Mesenchymal stem cell (in vitro differentiated cells and primary cell): ENCODE measurements around the gene S100A10.

Experiments used
- DNase-seq: peaks from one replicate; pipeline ENCODE4 v3.0.0-alpha.2; 2013
- H2AFZ ChIP-seq: one replicate; pipeline ENCODE4 v1.6.1; 2013; ENCODE audit warnings: low read depth, mild to moderate bottlenecking, control low read depth, inconsistent platforms, low read length, moderate library complexity
- H2AK5ac ChIP-seq: 2 replicates; pipeline ENCODE4 v1.6.1; 2013; ENCODE audit warnings: low read length, moderate library complexity, mild to moderate bottlenecking, inconsistent platforms; ENCODE audit not compliant: severe bottlenecking
- H2BK120ac ChIP-seq: one replicate; pipeline ENCODE4 v1.6.1; 2013; ENCODE audit warnings: low read depth, mild to moderate bottlenecking, inconsistent platforms, low read length, moderate library complexity
- H2BK12ac ChIP-seq, 2 experiments: one replicate each; pipeline ENCODE4 v1.6.1; 2013; ENCODE audit warnings: inconsistent platforms in 2 of 2, low read length in 2 of 2, mild to moderate bottlenecking in 2 of 2, moderate library complexity in 2 of 2, control low read depth in 1 of 2
- H2BK15ac ChIP-seq: one replicate; pipeline ENCODE4 v1.6.1; 2013; ENCODE audit warnings: mild to moderate bottlenecking, low read depth, inconsistent platforms; ENCODE audit not compliant: poor library complexity, severe bottlenecking
- H2BK5ac ChIP-seq: 2 replicates; pipeline ENCODE4 v1.6.1; 2013; ENCODE audit warnings: low read depth, mild to moderate bottlenecking, low read length, control low read depth, inconsistent platforms; ENCODE audit not compliant: poor library complexity, severe bottlenecking
- H3K14ac ChIP-seq, 2 experiments: one replicate each; pipeline ENCODE4 v1.6.1; 2013; ENCODE audit warnings: inconsistent platforms in 2 of 2, low read length in 2 of 2, control low read depth in 1 of 2, mild to moderate bottlenecking in 1 of 2, moderate library complexity in 1 of 2
- H3K18ac ChIP-seq, 2 experiments: one replicate each; pipeline ENCODE4 v1.6.1; 2013; ENCODE audit warnings: inconsistent platforms in 2 of 2, low read length in 2 of 2, control low read depth in 1 of 2, low read depth in 1 of 2, mild to moderate bottlenecking in 1 of 2
- H3K23ac ChIP-seq, 2 experiments: one replicate each; pipeline ENCODE4 v1.6.1; 2013; ENCODE audit warnings: inconsistent platforms in 2 of 2, low read length in 2 of 2, mild to moderate bottlenecking in 2 of 2, moderate library complexity in 2 of 2, control low read depth in 1 of 2
- H3K27ac ChIP-seq: 2 replicates; pipeline ENCODE4 v1.5.1; 2013; ENCODE audit warnings: mild to moderate bottlenecking, moderate library complexity, low read length, control low read depth, inconsistent platforms; ENCODE audit not compliant: poor library complexity, severe bottlenecking
- H3K27me3 ChIP-seq, 2 experiments: 2 replicates each; pipeline versions ENCODE4 v1.6.1 to v1.7.0; 2013; ENCODE audit warnings: low read length in 2 of 2, mild to moderate bottlenecking in 2 of 2, moderate library complexity in 2 of 2, control low read depth in 1 of 2, inconsistent platforms in 1 of 2; ENCODE audit not compliant: control insufficient read depth in 1 of 2, insufficient read depth in 1 of 2
- H3K36me3 ChIP-seq, 2 experiments: 2 replicates each; pipeline versions ENCODE4 v1.6.1 to v1.7.0; 2013; ENCODE audit warnings: low read length in 2 of 2, control low read depth in 1 of 2, inconsistent platforms in 1 of 2, low read depth in 1 of 2, mild to moderate bottlenecking in 1 of 2; ENCODE audit not compliant: insufficient read depth in 2 of 2, control insufficient read depth in 1 of 2
- H3K4ac ChIP-seq, 2 experiments: one replicate each; pipeline ENCODE4 v1.6.1; 2013; ENCODE audit warnings: inconsistent platforms in 2 of 2, low read length in 2 of 2, mild to moderate bottlenecking in 2 of 2, moderate library complexity in 2 of 2, control low read depth in 1 of 2, low read depth in 1 of 2
- H3K4me1 ChIP-seq: 2 replicates; pipeline ENCODE4 v1.6.1; 2013; ENCODE audit warnings: low read depth, low read length, control low read depth; ENCODE audit not compliant: control insufficient read depth, insufficient read depth
- H3K4me2 ChIP-seq: 2 replicates; pipeline ENCODE4 v1.6.1; 2013; ENCODE audit warnings: low read length, mild to moderate bottlenecking, inconsistent platforms; ENCODE audit not compliant: poor library complexity, severe bottlenecking
- H3K4me3 ChIP-seq, 2 experiments: 2 replicates each; pipeline versions ENCODE4 v1.5.1 to v1.7.0; 2013; ENCODE audit warnings: low read length in 2 of 2, mild to moderate bottlenecking in 2 of 2, control low read depth in 1 of 2, low read depth in 1 of 2; ENCODE audit not compliant: insufficient read depth in 1 of 2
- H3K79me1 ChIP-seq: replicated peaks from 2 replicates; pipeline ENCODE4 v1.6.1; 2013; ENCODE audit warnings: mild to moderate bottlenecking, control low read depth, low read length, inconsistent platforms; ENCODE audit not compliant: poor library complexity, severe bottlenecking
- H3K9ac ChIP-seq: 2 replicates; pipeline ENCODE4 v1.7.0; 2013; ENCODE audit warnings: mild to moderate bottlenecking, low read length, moderate library complexity
- H3K9me3 ChIP-seq: 2 replicates; pipeline ENCODE4 v1.7.0; 2013; ENCODE audit warnings: mild to moderate bottlenecking, low read length; ENCODE audit not compliant: control insufficient read depth
- H4K8ac ChIP-seq: one replicate; pipeline ENCODE4 v1.6.1; 2013; ENCODE audit warnings: inconsistent platforms, mild to moderate bottlenecking, low read length, moderate library complexity
- H4K91ac ChIP-seq: one replicate; pipeline ENCODE4 v1.6.1; 2013; ENCODE audit warnings: mild to moderate bottlenecking, low read length, inconsistent platforms
- WGBS: methylation state at CpG from one replicate; pipeline ENCODE4 v1.1.7; 2013; ENCODE audit warnings: mixed read lengths; 5-methylcytosine and 5-hydroxymethylcytosine counted together

Gene S100A10

GRCh38 chr1:151958959-151959358 lies 34.7 kb downstream of the S100A10 start:
- Histone ChIP-seq H3K23ac (no peak overlapping the region), H3K4ac (no peak overlapping the region), H3K79me1 (no peaks in the 10 kb centered on the region), H2AFZ (no peak overlapping the region), H2BK120ac (no peak overlapping the region), H4K91ac (no peak overlapping the region), H4K8ac (no peak overlapping the region), H3K4me2 (no peak overlapping the region), H2BK5ac (no peak overlapping the region), H3K18ac (no peak overlapping the region), H2AK5ac (no peak overlapping the region), H3K4me1 (no peaks in the 10 kb centered on the region), H3K9ac (no peak overlapping the region), H2BK12ac (no peak overlapping the region), H3K14ac (no peak overlapping the region), H3K4me3 (no peak overlapping the region), H3K27me3 (no peaks in the 10 kb centered on the region), H3K27ac (no peak overlapping the region), H3K36me3 (no peaks in the 10 kb centered on the region), H3K9me3 (no peaks in the 10 kb centered on the region), H2BK15ac (no peak overlapping the region)
- no peak for DNase-seq
- 98% methylated on average over 2 of the region's 2 CpGs for WGBS

- Histone ChIP-seq H3K4ac (no peak overlapping the region), H2BK12ac (no peak overlapping the region), H2BK120ac (no peak overlapping the region), H3K4me3 (no peak overlapping the region), H3K79me1 (no peaks in the 10 kb centered on the region), H3K4me2 (no peak overlapping the region), H2AK5ac (no peak overlapping the region), H3K18ac (no peak overlapping the region), H2BK15ac (no peak overlapping the region), H2AFZ (no peak overlapping the region), H4K91ac (no peak overlapping the region), H3K23ac (no peak overlapping the region), H3K4me1 (peaks cover 1% of the 10 kb centered on the region), H4K8ac (no peak overlapping the region), H3K9ac (no peak overlapping the region), H2BK5ac (no peak overlapping the region), H3K27me3 (no peaks in the 10 kb centered on the region), H3K27ac (no peak overlapping the region), H3K36me3 (no peaks in the 10 kb centered on the region), H3K9me3 (no peaks in the 10 kb centered on the region), H3K14ac (no peak overlapping the region)
- WGBS, result 58% methylated on average over 1 of the region's 3 CpGs
- no peak for DNase-seq
These were observed 36.6 kb downstream of the S100A10 start for GRCh38 chr1:151956957-151957497.

GRCh38 chr1:151953409-151954094 lies 40.1 kb downstream of the S100A10 start:
- Histone ChIP-seq H3K27ac (no peak overlapping the region), H3K9ac (no peak overlapping the region), H2BK5ac (no peak overlapping the region), H3K9me3 (no peaks in the 10 kb centered on the region), H3K36me3 (no peaks in the 10 kb centered on the region), H3K79me1 (no peaks in the 10 kb centered on the region), H2AK5ac (no peak overlapping the region), H3K23ac (no peak overlapping the region), H2BK12ac (no peak overlapping the region), H3K4me2 (no peak overlapping the region), H2BK120ac (no peak overlapping the region), H4K8ac (no peak overlapping the region), H3K4me1 (peaks cover 1% of the 10 kb centered on the region), H3K18ac (no peak overlapping the region), H2BK15ac (no peak overlapping the region), H3K14ac (no peak overlapping the region), H3K4ac (no peak overlapping the region), H4K91ac (no peak overlapping the region), H2AFZ (no peak overlapping the region), H3K4me3 (no peak overlapping the region), H3K27me3 (no peaks in the 10 kb centered on the region)
- DNase-seq, result no peak
- WGBS, result 89% methylated on average over 7 of the region's 7 CpGs

GRCh38 chr1:151952811-151953210 lies 40.8 kb downstream of the S100A10 start:
- Histone ChIP-seq H2AK5ac (no peak overlapping the region), H2BK5ac (no peak overlapping the region), H2BK12ac (no peak overlapping the region), H3K4me3 (no peak overlapping the region), H3K14ac (no peak overlapping the region), H2BK15ac (no peak overlapping the region), H3K9ac (no peak overlapping the region), H3K18ac (no peak overlapping the region), H2BK120ac (no peak overlapping the region), H4K91ac (no peak overlapping the region), H3K9me3 (no peaks in the 10 kb centered on the region), H3K4me2 (no peak overlapping the region), H3K4ac (no peak overlapping the region), H3K36me3 (no peaks in the 10 kb centered on the region), H3K4me1 (peaks cover 1% of the 10 kb centered on the region), H3K27me3 (no peaks in the 10 kb centered on the region), H3K27ac (no peak overlapping the region), H4K8ac (no peak overlapping the region), H2AFZ (no peak overlapping the region), H3K79me1 (no peaks in the 10 kb centered on the region), H3K23ac (no peak overlapping the region)
- DNase-seq, result no peak
- no CpG with 5 or more reads among the region's 1 CpG for WGBS
